ENCODE data around the gene ZBTB20. TPM values are rescaled to one million over a fixed set of nuclear protein-coding genes. Genes with fewer than 3 reads are reported as not detected.

Gene ZBTB20
- total RNA-seq, 6 experiments from 2014 or later, result 8.0 to 14.1 (median 10.4) TPM

GRCh38 chr3:114464548-114464947 lies 682.5 kb downstream of the ZBTB20 start:
- no peak overlapping the region for H3K4me3 Mint-ChIP-seq
- H3K27me3 Mint-ChIP-seq (ENCODE audit: insufficient read depth), result no peaks in the 10 kb centered on the region
- TF ChIP-seq, protein P1, sequence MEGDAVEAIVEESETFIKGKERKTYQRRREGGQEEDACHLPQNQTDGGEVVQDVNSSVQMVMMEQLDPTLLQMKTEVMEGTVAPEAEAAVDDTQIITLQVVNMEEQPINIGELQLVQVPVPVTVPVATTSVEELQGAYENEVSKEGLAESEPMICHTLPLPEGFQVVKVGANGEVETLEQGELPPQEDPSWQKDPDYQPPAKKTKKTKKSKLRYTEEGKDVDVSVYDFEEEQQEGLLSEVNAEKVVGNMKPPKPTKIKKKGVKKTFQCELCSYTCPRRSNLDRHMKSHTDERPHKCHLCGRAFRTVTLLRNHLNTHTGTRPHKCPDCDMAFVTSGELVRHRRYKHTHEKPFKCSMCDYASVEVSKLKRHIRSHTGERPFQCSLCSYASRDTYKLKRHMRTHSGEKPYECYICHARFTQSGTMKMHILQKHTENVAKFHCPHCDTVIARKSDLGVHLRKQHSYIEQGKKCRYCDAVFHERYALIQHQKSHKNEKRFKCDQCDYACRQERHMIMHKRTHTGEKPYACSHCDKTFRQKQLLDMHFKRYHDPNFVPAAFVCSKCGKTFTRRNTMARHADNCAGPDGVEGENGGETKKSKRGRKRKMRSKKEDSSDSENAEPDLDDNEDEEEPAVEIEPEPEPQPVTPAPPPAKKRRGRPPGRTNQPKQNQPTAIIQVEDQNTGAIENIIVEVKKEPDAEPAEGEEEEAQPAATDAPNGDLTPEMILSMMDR (IDR thresholded peaks at IDR 0.05), result no peak
- no peaks in the 10 kb centered on the region for H3K4me1 Mint-ChIP-seq (ENCODE audit: low read depth)
- no peak overlapping the region for H3K27ac Mint-ChIP-seq
- DNase-seq, result no peak
- no peaks in the 10 kb centered on the region for H3K36me3 Mint-ChIP-seq (ENCODE audit: low read depth)
- H3K9me3 Mint-ChIP-seq, result no peaks in the 10 kb centered on the region

DNA sequence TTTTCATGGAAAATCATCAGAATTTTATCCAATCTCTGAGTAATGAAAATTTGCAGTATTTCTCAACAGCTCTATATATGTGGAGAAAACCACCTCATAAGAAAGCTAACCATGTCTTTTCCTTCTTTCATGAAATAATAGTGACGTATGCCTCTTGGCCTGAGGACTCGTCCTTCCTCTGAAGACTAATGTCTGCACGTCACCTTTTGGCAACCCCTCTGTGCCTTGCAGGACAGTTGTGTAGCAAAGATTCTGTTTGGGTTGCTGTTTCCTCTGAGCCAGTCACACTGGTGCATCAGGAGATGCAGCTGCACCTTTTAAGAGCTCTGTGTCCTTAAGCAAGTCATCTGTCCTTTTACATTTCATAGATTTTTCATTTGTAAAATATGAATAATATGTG lies 684.3 kb downstream of the ZBTB20 start:
- Mint-ChIP-seq H3K9me3 (no peaks in the 10 kb centered on the region), H3K4me3 (no peak overlapping the region), H3K27me3 (ENCODE audit: insufficient read depth) (no peaks in the 10 kb centered on the region), H3K4me1 (ENCODE audit: low read depth) (no peaks in the 10 kb centered on the region), H3K27ac (no peak overlapping the region), H3K36me3 (ENCODE audit: low read depth) (no peaks in the 10 kb centered on the region)
- DNase-seq, result no peak
- TF ChIP-seq, protein P1 (IDR thresholded peaks at IDR 0.05), result no peak

DNA sequence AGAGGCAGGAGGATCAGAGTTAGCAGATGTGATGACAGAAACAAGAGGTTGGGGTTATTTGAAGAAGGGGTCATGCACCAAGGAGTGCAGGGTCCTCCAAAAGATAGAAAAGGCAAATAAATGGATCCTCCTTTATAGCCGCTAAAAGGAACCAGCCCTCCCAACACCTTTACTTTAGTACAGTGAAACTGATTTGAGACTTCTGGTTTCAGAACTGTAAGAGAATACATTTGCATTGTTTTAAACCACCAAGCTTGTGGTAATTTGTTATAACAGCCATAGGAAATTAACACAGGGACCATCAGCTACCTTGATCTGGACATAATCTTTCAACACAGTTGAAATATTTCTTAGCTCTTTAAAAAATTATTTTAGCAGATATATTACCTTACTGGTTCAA lies 686.6 kb downstream of the ZBTB20 start:
- Mint-ChIP-seq H3K4me3 (no peak overlapping the region), H3K9me3 (no peaks in the 10 kb centered on the region), H3K27me3 (ENCODE audit: insufficient read depth) (no peaks in the 10 kb centered on the region), H3K4me1 (ENCODE audit: low read depth) (no peaks in the 10 kb centered on the region), H3K27ac (no peak overlapping the region), H3K36me3 (ENCODE audit: low read depth) (no peaks in the 10 kb centered on the region)
- TF ChIP-seq, protein P1 (IDR thresholded peaks at IDR 0.05), result no peak
- DNase-seq, result no peak

GRCh38 chr3:114456742-114457141 lies 690.3 kb downstream of the ZBTB20 start:
- Mint-ChIP-seq H3K4me3 (no peak overlapping the region), H3K27me3 (ENCODE audit: insufficient read depth) (no peaks in the 10 kb centered on the region), H3K27ac (no peak overlapping the region), H3K4me1 (ENCODE audit: low read depth) (peaks cover 7% of the 10 kb centered on the region), H3K9me3 (no peaks in the 10 kb centered on the region), H3K36me3 (ENCODE audit: low read depth) (no peaks in the 10 kb centered on the region)
- no peak for DNase-seq
- TF ChIP-seq, protein P1 (IDR thresholded peaks at IDR 0.05), result no peak

GRCh38 chr3:114455432-114455831 lies 691.7 kb downstream of the ZBTB20 start:
- Mint-ChIP-seq H3K4me3 (no peak overlapping the region), H3K9me3 (no peaks in the 10 kb centered on the region), H3K27ac (no peak overlapping the region), H3K4me1 (ENCODE audit: low read depth) (peaks cover 20% of the 10 kb centered on the region), H3K27me3 (ENCODE audit: insufficient read depth) (no peaks in the 10 kb centered on the region), H3K36me3 (ENCODE audit: low read depth) (no peaks in the 10 kb centered on the region)
- DNase-seq, result no peak
- TF ChIP-seq, protein P1 (IDR thresholded peaks at IDR 0.05), result no peak

Data from HFFc6 (cell line).